ENCODE results near the gene CHMP2A.
"Not testable (repeated sequence)": the region's sequence is repeated elsewhere in the genome, so short reads cannot be mapped to it uniquely, and the experiment has no call there.

The CHMP2A gene

GRCh38 chr19:58554494-58555368 lies at the start of gene CHMP2A:
Gene CHMP2A, minus strand, starts transcription at chr19:58555105. Its CDS starts 893 bp downstream, at chr19:58554212.
- peak; percentile 96 for DNase-seq

- DNase-seq: no peak
These were observed 31.3 kb upstream of the CHMP2A start for GRCh38 chr19:58586133-58586765.

- no peak for DNase-seq
These were observed 30.7 kb upstream of the CHMP2A start for GRCh38 chr19:58585442-58586132.

GRCh38 chr19:58584498-58585441 lies 29.9 kb upstream of the CHMP2A start:
- DNase-seq: no peak

GRCh38 chr19:58582985-58583384 lies 28.1 kb upstream of the CHMP2A start:
- no peak for DNase-seq

GRCh38 chr19:58581227-58582141 lies 26.6 kb upstream of the CHMP2A start:
- peak; percentile 82 for DNase-seq

GRCh38 chr19:58579473-58580142 lies 24.7 kb upstream of the CHMP2A start:
- DNase-seq: no peak

- no peak for DNase-seq
These were observed 23.4 kb upstream of the CHMP2A start for GRCh38 chr19:58578012-58578925.

GRCh38 chr19:58577581-58577980 lies 22.7 kb upstream of the CHMP2A start:
- not testable (repeated sequence) for DNase-seq

GRCh38 chr19:58575183-58576041 lies 20.5 kb upstream of the CHMP2A start:
- DNase-seq: peak; percentile 91

GRCh38 chr19:58573658-58574164 lies 18.8 kb upstream of the CHMP2A start:
- DNase-seq: no peak

- peak; percentile 100 for DNase-seq
These were observed 18.1 kb upstream of the CHMP2A start, which contains the start of gene MZF1 for GRCh38 chr19:58572818-58573657. Gene MZF1, minus strand, starts transcription at chr19:58573335. Its CDS starts 1,946 bp downstream, at chr19:58571389.

- no peak for DNase-seq
These were observed 17.3 kb upstream of the CHMP2A start for GRCh38 chr19:58572026-58572817.

- no peak for DNase-seq
These were observed 16.7 kb upstream of the CHMP2A start for GRCh38 chr19:58571575-58571947.

GRCh38 chr19:58570770-58571574 lies 16.1 kb upstream of the CHMP2A start:
- no peak for DNase-seq

Data from EL (cell line).